ENCODE results near the gene UQCRC1.
A peak's percentile ranks its signal among the peaks of the same experiment; 100 is the strongest.

UQCRC1 gene

GRCh38 chr3:48629894-48630293, 20.4 kb upstream of the UQCRC1 start:
- CTCF ChIA-PET = no interaction called here
- no peak for TF ChIP-seq CTCF (conservative IDR thresholded peaks at IDR 0.05; ENCODE audit: low read depth)
- H3K27ac ChIP-seq = peak overlapping the region; percentile 89
- DNase-seq (ENCODE audit: low spot score) = no peak
- POLR2A ChIA-PET (ENCODE audit: low non-redundant PET) = no interaction called here

DNA sequence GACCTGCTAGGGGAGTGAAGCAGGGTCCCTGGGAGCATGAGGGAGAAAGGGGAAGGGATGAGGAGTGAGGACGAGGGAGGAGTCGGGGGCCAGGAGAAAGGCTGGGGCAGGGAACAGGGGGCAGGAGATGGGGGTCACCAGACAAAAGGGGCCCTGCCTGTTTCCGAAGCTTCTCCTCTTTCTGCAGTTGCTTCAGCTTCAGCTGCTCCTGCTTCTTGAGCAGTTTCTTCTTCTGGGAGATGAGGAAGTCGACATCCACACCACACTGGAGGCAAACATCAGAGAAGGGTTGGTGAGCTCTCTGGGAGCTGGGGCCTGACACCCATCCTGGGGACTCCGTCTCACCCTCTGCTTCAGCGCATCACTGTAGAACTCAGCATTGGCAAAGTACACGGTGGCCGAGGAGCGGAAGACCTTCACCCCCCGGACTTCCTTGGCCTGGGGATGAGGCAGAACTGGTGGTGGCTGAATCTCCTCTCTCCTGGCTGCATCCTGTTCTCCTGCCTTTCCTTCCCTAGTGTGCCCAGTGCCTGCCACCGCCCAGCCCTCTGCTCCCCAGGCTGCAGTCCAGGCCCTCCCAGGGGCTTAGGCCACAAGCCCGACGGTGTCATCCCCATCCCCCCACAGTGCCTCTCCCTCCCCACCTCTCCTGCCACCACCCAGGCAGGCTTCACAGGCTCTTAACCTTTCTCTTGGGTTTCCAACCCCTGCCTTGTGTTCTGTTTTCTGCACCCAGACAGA, 19.0 kb upstream of the UQCRC1 start:
- CTCF ChIA-PET = no interaction called here
- TF ChIP-seq CTCF (conservative IDR thresholded peaks at IDR 0.05; ENCODE audit: low read depth) = no peak
- peak overlapping the region; percentile 89 for H3K27ac ChIP-seq
- POLR2A ChIA-PET (ENCODE audit: low non-redundant PET) = no interaction called here
- DNase-seq (ENCODE audit: low spot score) = no peak

- POLR2A ChIA-PET (ENCODE audit: low non-redundant PET) = no interaction called here
- DNase-seq (ENCODE audit: low spot score) = no peak
- no peak for TF ChIP-seq CTCF (conservative IDR thresholded peaks at IDR 0.05; ENCODE audit: low read depth)
Observed at GRCh38 chr3:48625600-48625999, 16.2 kb upstream of the UQCRC1 start.

DNA sequence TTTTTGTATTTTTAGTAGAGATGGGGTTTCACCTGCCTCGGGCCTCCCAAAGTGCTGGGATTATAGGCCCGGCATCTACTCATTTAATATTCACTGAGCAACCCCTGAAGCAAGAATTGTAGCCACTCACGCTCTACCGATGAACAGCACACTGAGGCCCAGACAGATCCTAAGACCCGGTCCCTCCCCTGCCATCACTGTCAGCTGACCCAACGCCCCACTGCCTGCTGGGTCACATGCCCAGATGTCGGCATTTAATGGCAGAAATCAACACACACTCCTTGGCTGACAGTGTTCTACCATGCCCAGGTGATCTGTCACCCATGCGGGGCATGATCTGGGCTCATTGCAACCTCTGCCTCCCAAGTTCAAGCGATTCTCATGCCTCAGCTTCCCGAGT, 15.3 kb upstream of the UQCRC1 start:
- CTCF ChIA-PET = interaction anchor here (0.6 to 2.6 kb wide), 3 partner anchors 10 to 37 kb away, joined by 3 to 12 read pairs (median 3); partner anchors contain the start of gene SLC26A6
- no peak for DNase-seq (ENCODE audit: low spot score)
- peak overlapping the region; percentile 89 for H3K27ac ChIP-seq
- no peak for TF ChIP-seq CTCF (conservative IDR thresholded peaks at IDR 0.05; ENCODE audit: low read depth)
- POLR2A ChIA-PET (ENCODE audit: low non-redundant PET) = no interaction called here

More at GRCh38 chr3:48625600-48625999, 16.2 kb upstream of the UQCRC1 start:
- CTCF ChIA-PET = interaction anchor here (2.6 kb wide), 1 partner anchor 9 kb away, joined by 12 read pairs; the partner anchor contains the start of gene SLC26A6
- peak overlapping the region; percentile 89 for H3K27ac ChIP-seq

- peak overlapping the region; percentile 89 for H3K27ac ChIP-seq
- CTCF ChIA-PET = interaction anchor here (0.6 to 2.6 kb wide), 4 partner anchors 11 to 38 kb away, joined by 3 to 12 read pairs (median 4); partner anchors contain the start of gene SLC26A6
- no peak for DNase-seq (ENCODE audit: low spot score)
- POLR2A ChIA-PET (ENCODE audit: low non-redundant PET) = interaction anchor here (0.6 to 0.7 kb wide), 2 partner anchors 8 to 57 kb away, joined by 3 to 6 read pairs; no protein-coding TSS in a partner anchor
- no peak for TF ChIP-seq CTCF (conservative IDR thresholded peaks at IDR 0.05; ENCODE audit: low read depth)
Observed at GRCh38 chr3:48623851-48624547, 14.6 kb upstream of the UQCRC1 start.

- H3K27ac ChIP-seq = peak within 1 kb of the TSS; percentile 89
- POLR2A ChIA-PET (ENCODE audit: low non-redundant PET) = no interaction called here
- CTCF ChIA-PET = no interaction called here
- no peak for DNase-seq (ENCODE audit: low spot score)
- TF ChIP-seq CTCF (conservative IDR thresholded peaks at IDR 0.05; ENCODE audit: low read depth) = no peak
Observed at GRCh38 chr3:48621461-48621869, 12.0 kb upstream of the UQCRC1 start, which contains the start of gene TMEM89. TSS of gene TMEM89 (minus strand) at chr3:48621769. CDS start at chr3:48621756, 13 bp downstream.
